Putamen (tissue), 1 donor: Measurements from ENCODE around the gene GSTA2.
"Not testable (repeated sequence)": the region's sequence is repeated elsewhere in the genome, so short reads cannot be mapped to it uniquely, and the experiment has no call there.

Source experiments
- DNase-seq: peaks from one replicate; pipeline ENCODE4 v3.0.0-alpha.2; 2016; ENCODE audit warnings: low spot score

GSTA2 gene

GRCh38 chr6:52763322-52763916 is at the start of gene GSTA2:
GSTA2 (minus strand) TSS chr6:52763475; CDS start chr6:52757947, 5,528 bp downstream.
- not testable (repeated sequence) for DNase-seq

- not testable (repeated sequence) for DNase-seq
These were observed 46.5 kb upstream of the GSTA2 start for GRCh38 chr6:52809777-52810176.

- no peak for DNase-seq
These were observed 45.4 kb upstream of the GSTA2 start for GRCh38 chr6:52808660-52809059.

- not testable (repeated sequence) for DNase-seq
These were observed 40.5 kb upstream of the GSTA2 start, which contains the start of gene GSTA1 for GRCh38 chr6:52803668-52804255. GSTA1 (minus strand) TSS chr6:52803816; CDS start chr6:52799267, 4,549 bp downstream.

DNA sequence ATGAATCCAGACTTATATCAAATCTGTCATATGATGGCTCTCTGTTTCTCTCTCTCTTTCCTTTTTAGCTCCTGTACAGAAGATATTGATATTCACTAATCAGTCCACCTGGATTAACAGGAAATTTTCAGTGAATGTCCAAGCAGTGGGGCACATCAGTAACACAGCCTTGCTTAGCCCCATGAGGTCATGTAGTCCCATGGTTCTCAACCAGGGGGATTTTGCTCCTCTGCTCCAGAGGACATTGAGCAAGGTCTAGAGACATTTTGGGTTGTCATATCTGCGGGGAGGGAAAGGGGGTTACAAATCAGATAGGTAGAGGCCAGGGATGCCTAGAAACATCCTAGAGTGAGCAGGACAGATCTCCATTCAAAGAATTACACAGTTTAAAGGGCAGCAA is 39.5 kb upstream of the GSTA2 start:
- DNase-seq = no peak

- no peak for DNase-seq
These were observed 38.0 kb upstream of the GSTA2 start for GRCh38 chr6:52801188-52801841.

DNA sequence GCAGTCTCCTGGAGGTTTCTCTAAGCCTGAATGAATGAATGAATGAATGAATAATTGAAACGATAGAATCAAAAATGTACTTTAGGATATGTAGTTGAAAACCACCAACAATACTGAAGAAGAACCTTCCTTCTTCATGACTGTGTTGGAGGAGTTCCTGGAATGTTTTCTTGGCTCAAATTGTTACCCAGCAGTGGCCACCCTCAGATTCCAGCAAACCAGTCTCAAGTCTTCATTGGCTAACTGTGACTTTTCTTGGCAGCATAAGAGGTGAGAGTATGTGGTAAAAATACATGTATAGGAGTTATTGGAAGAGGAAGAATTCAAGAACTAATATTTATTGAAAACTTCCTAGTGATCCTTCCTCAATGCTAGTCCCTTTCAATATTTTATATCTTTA is 36.0 kb upstream of the GSTA2 start:
- not testable (repeated sequence) for DNase-seq

DNA sequence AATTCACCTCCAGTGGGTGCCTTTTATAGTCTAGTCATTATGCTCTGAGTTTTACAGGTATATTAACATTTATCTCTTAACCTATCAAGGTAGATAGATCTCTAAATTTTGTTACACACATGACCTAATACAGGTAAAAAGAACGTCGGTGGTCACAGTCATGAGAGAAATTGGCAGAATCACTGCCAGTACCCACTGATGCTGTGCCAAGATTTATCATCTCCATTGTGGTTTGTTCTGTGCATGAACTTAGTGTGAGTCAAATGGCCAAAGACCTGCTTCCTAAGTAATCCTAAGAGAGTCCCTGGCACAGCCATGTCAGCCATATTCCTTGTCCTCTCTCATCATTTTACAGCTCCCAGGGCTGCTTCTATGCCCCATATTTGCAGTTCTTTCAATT is 31.1 kb upstream of the GSTA2 start:
- not testable (repeated sequence) for DNase-seq

DNA sequence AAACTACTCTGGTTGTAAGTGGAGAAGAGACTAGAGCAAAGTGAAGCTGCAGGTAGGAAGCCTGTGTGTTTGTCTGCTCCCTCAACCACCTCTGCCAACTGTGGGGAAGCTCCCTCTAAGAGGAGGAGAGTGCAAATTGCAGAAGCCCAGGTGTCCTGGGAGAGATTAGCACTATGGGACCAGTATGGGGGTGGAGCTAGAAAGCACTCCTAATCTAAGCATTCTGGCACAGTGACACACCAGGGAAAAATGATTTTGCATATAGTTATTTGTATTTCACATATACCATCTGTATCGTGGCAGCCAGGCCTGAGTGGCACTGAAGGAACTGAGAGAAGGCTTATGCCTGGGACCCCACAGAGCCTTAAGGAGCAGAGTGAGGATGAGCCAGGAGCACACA is 27.6 kb upstream of the GSTA2 start:
- no peak for DNase-seq

DNA sequence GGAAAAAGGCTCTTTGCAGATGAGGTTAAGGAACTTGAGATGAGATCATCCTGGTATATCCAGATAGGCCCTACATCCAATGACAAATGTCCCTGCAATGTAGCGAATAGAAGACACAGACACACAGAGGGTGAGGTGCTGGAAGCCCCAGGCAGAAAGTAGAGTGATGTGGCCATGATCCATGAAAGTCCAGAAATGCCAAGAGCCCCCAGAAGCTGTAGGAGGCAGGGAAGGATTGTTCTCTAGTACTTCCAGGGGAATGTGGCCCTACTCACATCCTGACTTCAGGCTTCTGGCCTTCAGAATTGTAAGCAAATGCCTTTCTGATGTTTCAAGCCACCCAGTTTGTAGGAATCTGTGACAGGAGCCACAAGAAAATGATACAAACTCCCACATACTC is 26.4 kb upstream of the GSTA2 start:
- not testable (repeated sequence) for DNase-seq

- DNase-seq = peak; percentile 59
These were observed 25.2 kb upstream of the GSTA2 start for GRCh38 chr6:52788478-52788877.

GRCh38 chr6:52787917-52788316 is 24.6 kb upstream of the GSTA2 start:
- no peak for DNase-seq

GRCh38 chr6:52786249-52786956 is 23.1 kb upstream of the GSTA2 start:
- DNase-seq = no peak

- not testable (repeated sequence) for DNase-seq
These were observed 19.5 kb upstream of the GSTA2 start for GRCh38 chr6:52782696-52783274.

GRCh38 chr6:52782209-52782608 is 18.9 kb upstream of the GSTA2 start:
- not testable (repeated sequence) for DNase-seq

DNA sequence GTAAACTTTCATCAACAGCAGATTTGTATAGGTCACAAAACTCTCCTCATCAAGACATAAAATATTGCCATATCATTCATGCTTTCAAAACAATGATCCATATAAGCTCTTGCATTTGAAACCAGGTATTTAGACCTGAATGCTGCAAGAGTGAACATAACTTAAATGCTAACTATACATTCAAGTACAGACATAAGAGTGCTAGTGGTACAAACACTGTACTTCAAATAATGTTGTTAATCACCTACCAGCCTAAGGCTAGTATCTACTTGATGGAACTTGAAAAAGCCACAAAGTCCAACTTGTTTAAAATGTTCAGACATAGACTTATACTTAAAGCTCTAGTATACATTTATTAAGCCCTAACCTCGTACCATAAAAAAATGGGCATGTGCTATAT is 16.0 kb upstream of the GSTA2 start:
- no peak for DNase-seq

GRCh38 chr6:52776711-52777351 is 13.6 kb upstream of the GSTA2 start:
- DNase-seq = not testable (repeated sequence)

DNA sequence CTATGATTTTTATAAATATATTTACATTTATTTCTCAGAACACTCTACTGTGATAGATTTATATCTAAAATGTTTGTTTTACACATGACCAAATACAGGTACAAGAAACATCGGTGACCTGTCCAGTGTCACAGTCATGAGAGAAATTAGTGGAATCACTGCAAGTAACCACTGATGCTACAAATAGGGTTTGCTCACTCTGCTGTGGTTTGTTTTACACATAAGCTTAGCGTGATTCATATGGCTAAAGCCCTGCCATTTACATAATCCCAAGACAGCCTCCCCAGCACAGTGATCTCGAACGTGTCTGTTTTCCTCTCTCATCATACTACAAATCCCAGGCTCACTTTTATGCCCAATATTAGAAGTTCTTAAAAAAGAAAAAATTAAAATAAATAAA is 6.1 kb upstream of the GSTA2 start:
- not testable (repeated sequence) for DNase-seq

GRCh38 chr6:52767658-52768057 is 4.4 kb upstream of the GSTA2 start:
- not testable (repeated sequence) for DNase-seq

GRCh38 chr6:52761673-52762491 is 1.4 kb downstream of the GSTA2 start:
- DNase-seq = not testable (repeated sequence)
